ENCODE measurements around the gene CEP295NL.
"Not testable (repeated sequence)": the region's sequence is repeated elsewhere in the genome, so short reads cannot be mapped to it uniquely, and the experiment has no call there.

The CEP295NL gene

GRCh38 chr17:78882540-78883088 is 20.4 kb downstream of the CEP295NL start:
- Histone ChIP-seq H3K27me3 (ENCODE audit: control insufficient read depth in 5 of 5, insufficient read depth in 4 of 5, low read length in 5 of 5) (no peaks in the 10 kb centered on the region), H3K4me1 (ENCODE audit: control insufficient read depth in 5 of 5, insufficient read depth in 5 of 5, low read length in 5 of 5) (peaks cover 22 to 78% (median 72%) of the 10 kb centered on the region in 5 donors), H3K9ac (ENCODE audit: low read length in 5 of 5) (peak overlapping the region in 4 of 5 donors; percentile 51 to 64 (median 55)), H3K4me3 (ENCODE audit: low read depth in 1 of 5, low read length in 5 of 5) (peak overlapping the region in 3 of 5 donors; percentile 6 to 59 (median 48)), H3K9me3 (ENCODE audit: control insufficient read depth in 5 of 5, low read length in 5 of 5) (no peaks in the 10 kb centered on the region), H3K27ac (ENCODE audit: low read depth, low read length) (peak overlapping the region; percentile 95), H3K36me3 (ENCODE audit: control insufficient read depth in 5 of 5, insufficient read depth in 5 of 5, low read length in 5 of 5) (peaks cover 0 to 10% (median 7%) of the 10 kb centered on the region in 5 donors)

- Histone ChIP-seq H3K27me3 (ENCODE audit: control insufficient read depth in 5 of 5, insufficient read depth in 4 of 5, low read length in 5 of 5) (no peaks in the 10 kb centered on the region), H3K9ac (ENCODE audit: low read length in 5 of 5) (peak overlapping the region in 3 of 5 donors; percentile 42 to 68 (median 65)), H3K9me3 (ENCODE audit: control insufficient read depth in 5 of 5, low read length in 5 of 5) (no peaks in the 10 kb centered on the region), H3K36me3 (ENCODE audit: control insufficient read depth in 5 of 5, insufficient read depth in 5 of 5, low read length in 5 of 5) (peaks cover 0 to 4% (median 3%) of the 10 kb centered on the region in 5 donors), H3K4me3 (ENCODE audit: low read depth in 1 of 5, low read length in 5 of 5) (peak overlapping the region in 4 of 5 donors; percentile 36 to 48 (median 44)), H3K4me1 (ENCODE audit: control insufficient read depth in 5 of 5, insufficient read depth in 5 of 5, low read length in 5 of 5) (peaks cover 20 to 82% (median 76%) of the 10 kb centered on the region in 5 donors), H3K27ac (ENCODE audit: low read depth, low read length) (peak overlapping the region; percentile 87)
These were observed 23.3 kb downstream of the CEP295NL start for GRCh38 chr17:78879635-78880186.

- Histone ChIP-seq H3K9me3 (ENCODE audit: control insufficient read depth in 5 of 5, low read length in 5 of 5) (no peaks in the 10 kb centered on the region), H3K36me3 (ENCODE audit: control insufficient read depth in 5 of 5, insufficient read depth in 5 of 5, low read length in 5 of 5) (peaks cover 0 to 4% (median 3%) of the 10 kb centered on the region in 5 donors), H3K9ac (ENCODE audit: low read length in 5 of 5) (peak overlapping the region in 4 of 5 donors; percentile 42 to 77 (median 64)), H3K4me1 (ENCODE audit: control insufficient read depth in 5 of 5, insufficient read depth in 5 of 5, low read length in 5 of 5) (peaks cover 14 to 80% (median 73%) of the 10 kb centered on the region in 5 donors), H3K27ac (ENCODE audit: low read depth, low read length) (peak overlapping the region; percentile 87), H3K4me3 (ENCODE audit: low read depth in 1 of 5, low read length in 5 of 5) (peak overlapping the region in 4 of 5 donors; percentile 31 to 48 (median 44)), H3K27me3 (ENCODE audit: control insufficient read depth in 5 of 5, insufficient read depth in 4 of 5, low read length in 5 of 5) (no peaks in the 10 kb centered on the region)
These were observed 24.0 kb downstream of the CEP295NL start for GRCh38 chr17:78878871-78879527.

GRCh38 chr17:78878261-78878660 is 24.7 kb downstream of the CEP295NL start:
- Histone ChIP-seq H3K27me3 (ENCODE audit: control insufficient read depth in 5 of 5, insufficient read depth in 4 of 5, low read length in 5 of 5) (no peaks in the 10 kb centered on the region), H3K4me1 (ENCODE audit: control insufficient read depth in 5 of 5, insufficient read depth in 5 of 5, low read length in 5 of 5) (peaks cover 11 to 80% (median 73%) of the 10 kb centered on the region in 5 donors), H3K9me3 (ENCODE audit: control insufficient read depth in 5 of 5, low read length in 5 of 5) (no peaks in the 10 kb centered on the region), H3K27ac (ENCODE audit: low read depth, low read length) (peak overlapping the region; percentile 87), H3K4me3 (ENCODE audit: low read depth in 1 of 5, low read length in 5 of 5) (no peak overlapping the region), H3K9ac (ENCODE audit: low read length in 5 of 5) (no peak overlapping the region), H3K36me3 (ENCODE audit: control insufficient read depth in 5 of 5, insufficient read depth in 5 of 5, low read length in 5 of 5) (peaks cover 0 to 11% (median 4%) of the 10 kb centered on the region in 5 donors)

GRCh38 chr17:78876954-78877517 is 26.0 kb downstream of the CEP295NL start:
- H3K4me1 ChIP-seq (ENCODE audit: control insufficient read depth in 5 of 5, insufficient read depth in 5 of 5, low read length in 5 of 5): peaks cover 8 to 69% (median 62%) of the 10 kb centered on the region in 5 donors
- not testable (repeated sequence) for H3K4me3 ChIP-seq (ENCODE audit: low read depth in 1 of 5, low read length in 5 of 5); H3K9ac ChIP-seq (ENCODE audit: low read length in 5 of 5); H3K27me3 ChIP-seq (ENCODE audit: control insufficient read depth in 5 of 5, insufficient read depth in 4 of 5, low read length in 5 of 5); H3K9me3 ChIP-seq (ENCODE audit: control insufficient read depth in 5 of 5, low read length in 5 of 5); H3K27ac ChIP-seq (ENCODE audit: low read depth, low read length)
- H3K36me3 ChIP-seq (ENCODE audit: control insufficient read depth in 5 of 5, insufficient read depth in 5 of 5, low read length in 5 of 5): peaks cover 0 to 22% (median 16%) of the 10 kb centered on the region in 5 donors

- no peaks in the 10 kb centered on the region for H3K9me3 ChIP-seq (ENCODE audit: control insufficient read depth in 5 of 5, low read length in 5 of 5)
- H3K27me3 ChIP-seq (ENCODE audit: control insufficient read depth in 5 of 5, insufficient read depth in 4 of 5, low read length in 5 of 5): no peaks in the 10 kb centered on the region
- H3K9ac ChIP-seq (ENCODE audit: low read length in 5 of 5): no peak overlapping the region
- peaks cover 0 to 28% (median 18%) of the 10 kb centered on the region in 5 donors for H3K36me3 ChIP-seq (ENCODE audit: control insufficient read depth in 5 of 5, insufficient read depth in 5 of 5, low read length in 5 of 5)
- H3K27ac ChIP-seq (ENCODE audit: low read depth, low read length): peak overlapping the region; percentile 4
- no peak overlapping the region for H3K4me3 ChIP-seq (ENCODE audit: low read depth in 1 of 5, low read length in 5 of 5)
- H3K4me1 ChIP-seq (ENCODE audit: control insufficient read depth in 5 of 5, insufficient read depth in 5 of 5, low read length in 5 of 5): peaks cover 8 to 64% (median 57%) of the 10 kb centered on the region in 5 donors
These were observed 26.9 kb downstream of the CEP295NL start for GRCh38 chr17:78876094-78876597.

GRCh38 chr17:78875363-78876093 is 27.5 kb downstream of the CEP295NL start:
- H3K4me1 ChIP-seq (ENCODE audit: control insufficient read depth in 5 of 5, insufficient read depth in 5 of 5, low read length in 5 of 5): peaks cover 8 to 58% (median 52%) of the 10 kb centered on the region in 5 donors
- H3K36me3 ChIP-seq (ENCODE audit: control insufficient read depth in 5 of 5, insufficient read depth in 5 of 5, low read length in 5 of 5): peaks cover 0 to 31% (median 24%) of the 10 kb centered on the region in 5 donors
- no peaks in the 10 kb centered on the region for H3K27me3 ChIP-seq (ENCODE audit: control insufficient read depth in 5 of 5, insufficient read depth in 4 of 5, low read length in 5 of 5)
- no peaks in the 10 kb centered on the region for H3K9me3 ChIP-seq (ENCODE audit: control insufficient read depth in 5 of 5, low read length in 5 of 5)
- peak overlapping the region in 2 of 5 donors; percentile 11 to 31 for H3K9ac ChIP-seq (ENCODE audit: low read length in 5 of 5)
- peak overlapping the region; percentile 4 for H3K27ac ChIP-seq (ENCODE audit: low read depth, low read length)
- H3K4me3 ChIP-seq (ENCODE audit: low read depth in 1 of 5, low read length in 5 of 5): no peak overlapping the region

GRCh38 chr17:78873519-78874340 is 29.3 kb downstream of the CEP295NL start:
- peaks cover 1 to 40% (median 35%) of the 10 kb centered on the region in 5 donors for H3K4me1 ChIP-seq (ENCODE audit: control insufficient read depth in 5 of 5, insufficient read depth in 5 of 5, low read length in 5 of 5)
- peak overlapping the region; percentile 45 for H3K27ac ChIP-seq (ENCODE audit: low read depth, low read length)
- no peaks in the 10 kb centered on the region for H3K27me3 ChIP-seq (ENCODE audit: control insufficient read depth in 5 of 5, insufficient read depth in 4 of 5, low read length in 5 of 5)
- H3K9me3 ChIP-seq (ENCODE audit: control insufficient read depth in 5 of 5, low read length in 5 of 5): no peaks in the 10 kb centered on the region
- no peak overlapping the region for H3K4me3 ChIP-seq (ENCODE audit: low read depth in 1 of 5, low read length in 5 of 5)
- peaks cover 0 to 47% (median 37%) of the 10 kb centered on the region in 5 donors for H3K36me3 ChIP-seq (ENCODE audit: control insufficient read depth in 5 of 5, insufficient read depth in 5 of 5, low read length in 5 of 5)
- peak overlapping the region in 1 of 5 donors; percentile 20 for H3K9ac ChIP-seq (ENCODE audit: low read length in 5 of 5)

GRCh38 chr17:78872486-78872885 is 30.5 kb downstream of the CEP295NL start:
- no peak overlapping the region for H3K27ac ChIP-seq (ENCODE audit: low read depth, low read length)
- peaks cover 0 to 56% (median 38%) of the 10 kb centered on the region in 5 donors for H3K36me3 ChIP-seq (ENCODE audit: control insufficient read depth in 5 of 5, insufficient read depth in 5 of 5, low read length in 5 of 5)
- no peak overlapping the region for H3K4me3 ChIP-seq (ENCODE audit: low read depth in 1 of 5, low read length in 5 of 5)
- H3K9ac ChIP-seq (ENCODE audit: low read length in 5 of 5): no peak overlapping the region
- no peaks in the 10 kb centered on the region for H3K9me3 ChIP-seq (ENCODE audit: control insufficient read depth in 5 of 5, low read length in 5 of 5)
- H3K27me3 ChIP-seq (ENCODE audit: control insufficient read depth in 5 of 5, insufficient read depth in 4 of 5, low read length in 5 of 5): no peaks in the 10 kb centered on the region
- H3K4me1 ChIP-seq (ENCODE audit: control insufficient read depth in 5 of 5, insufficient read depth in 5 of 5, low read length in 5 of 5): peaks cover 0 to 35% (median 32%) of the 10 kb centered on the region in 5 donors
